ENCODE measurements around the gene RIPOR3. TPM values are rescaled to one million over a fixed set of nuclear protein-coding genes. Genes with fewer than 3 reads are reported as not detected.

RIPOR3 gene
- total RNA-seq, 4 donors from 2014 or later, result 8.2 to 51.2 (median 20.5) TPM

- Histone ChIP-seq H3K9me3 (peaks cover 0 to 5% (median 0%) of the 10 kb centered on the region in 4 donors), H3K4me3 (no peak overlapping the region), H3K27ac (no peak overlapping the region), H3K36me3 (no peaks in the 10 kb centered on the region), H3K4me1 (no peaks in the 10 kb centered on the region), H3K27me3 (no peaks in the 10 kb centered on the region)
- TF ChIP-seq POLR2A (IDR thresholded peaks at IDR 0.05), result no peak
- TF ChIP-seq CTCF (IDR thresholded peaks at IDR 0.05), result no peak
- DNase-seq, result no peak
These were observed 72.8 kb downstream of the RIPOR3 start for GRCh38 chr20:50618537-50618936.

- H3K36me3 ChIP-seq, result no peaks in the 10 kb centered on the region
- H3K27ac ChIP-seq, result no peak overlapping the region
- no peaks in the 10 kb centered on the region for H3K27me3 ChIP-seq
- H3K4me1 ChIP-seq, result no peaks in the 10 kb centered on the region
- DNase-seq, result no peak
- H3K9me3 ChIP-seq, result peaks cover 0 to 5% (median 0%) of the 10 kb centered on the region in 4 donors
- TF ChIP-seq POLR2A (IDR thresholded peaks at IDR 0.05), result no peak
- TF ChIP-seq CTCF (IDR thresholded peaks at IDR 0.05), result no peak
- no peak overlapping the region for H3K4me3 ChIP-seq
These were observed 74.3 kb downstream of the RIPOR3 start for GRCh38 chr20:50617022-50617421.

GRCh38 chr20:50615407-50615806 is 75.9 kb downstream of the RIPOR3 start:
- no peaks in the 10 kb centered on the region for H3K27me3 ChIP-seq
- no peaks in the 10 kb centered on the region for H3K9me3 ChIP-seq
- H3K27ac ChIP-seq, result no peak overlapping the region
- H3K36me3 ChIP-seq, result no peaks in the 10 kb centered on the region
- DNase-seq, result no peak
- H3K4me3 ChIP-seq, result no peak overlapping the region
- no peak for TF ChIP-seq CTCF (IDR thresholded peaks at IDR 0.05)
- TF ChIP-seq POLR2A (IDR thresholded peaks at IDR 0.05), result no peak
- no peaks in the 10 kb centered on the region for H3K4me1 ChIP-seq

GRCh38 chr20:50613438-50614169 is 77.7 kb downstream of the RIPOR3 start:
- no peak for TF ChIP-seq CTCF (IDR thresholded peaks at IDR 0.05)
- no peak for TF ChIP-seq POLR2A (IDR thresholded peaks at IDR 0.05)
- no peaks in the 10 kb centered on the region for H3K36me3 ChIP-seq
- no peaks in the 10 kb centered on the region for H3K27me3 ChIP-seq
- H3K4me3 ChIP-seq, result no peak overlapping the region
- no peaks in the 10 kb centered on the region for H3K4me1 ChIP-seq
- no peaks in the 10 kb centered on the region for H3K9me3 ChIP-seq
- no peak overlapping the region for H3K27ac ChIP-seq
- DNase-seq, result no peak

- no peaks in the 10 kb centered on the region for H3K4me1 ChIP-seq
- H3K27me3 ChIP-seq, result no peaks in the 10 kb centered on the region
- H3K9me3 ChIP-seq, result no peaks in the 10 kb centered on the region
- no peak for TF ChIP-seq CTCF (IDR thresholded peaks at IDR 0.05)
- TF ChIP-seq POLR2A (IDR thresholded peaks at IDR 0.05), result no peak
- H3K36me3 ChIP-seq, result no peaks in the 10 kb centered on the region
- no peak for DNase-seq
- H3K4me3 ChIP-seq, result no peak overlapping the region
- no peak overlapping the region for H3K27ac ChIP-seq
These were observed 80.1 kb downstream of the RIPOR3 start for GRCh38 chr20:50611128-50611810.
